Endodermal cell (in vitro differentiated cells): Measurements from ENCODE around the gene IFI27L1. TPM values are rescaled to one million over a fixed set of nuclear protein-coding genes. Genes with fewer than 3 reads are reported as not detected.

ENCODE experiments used
- DNase-seq: peaks from one replicate; pipeline ENCODE4 v3.0.0-alpha.2; 2017
- H3K27ac ChIP-seq: 2 replicates; pipeline ENCODE4 v1.5.1; 2013; ENCODE audit warnings: mild to moderate bottlenecking, low read depth, low read length, moderate library complexity
- H3K27me3 ChIP-seq: 2 replicates; pipeline ENCODE4 v1.6.1; 2013; ENCODE audit warnings: mild to moderate bottlenecking, low read length, moderate library complexity; ENCODE audit not compliant: insufficient read depth, control insufficient read depth, poor library complexity, severe bottlenecking
- H3K36me3 ChIP-seq: 2 replicates; pipeline ENCODE4 v1.7.0; 2013; ENCODE audit warnings: mild to moderate bottlenecking, low read length, moderate library complexity; ENCODE audit not compliant: control insufficient read depth, insufficient read depth
- H3K4me1 ChIP-seq: one replicate; pipeline ENCODE4 v1.7.0; 2013; ENCODE audit warnings: low read length; ENCODE audit not compliant: control insufficient read depth, insufficient read depth
- H3K4me3 ChIP-seq: 2 replicates; pipeline ENCODE4 v1.5.1; 2013; ENCODE audit warnings: mild to moderate bottlenecking, low read length, moderate library complexity
- H3K9ac ChIP-seq: 2 replicates; pipeline ENCODE4 v1.6.1; 2013; ENCODE audit warnings: mild to moderate bottlenecking, low read length, moderate library complexity; ENCODE audit not compliant: poor library complexity, severe bottlenecking; ENCODE audit errors: extremely low read depth
- H3K9me3 ChIP-seq: 2 replicates; pipeline ENCODE4 v1.6.1; 2013; ENCODE audit warnings: mild to moderate bottlenecking, low read length, moderate library complexity; ENCODE audit not compliant: control insufficient read depth
- H3K27ac Mint-ChIP-seq: 2 replicates; pipeline ENCODE4 v1.8.0; 2020; ENCODE audit warnings: mixed read lengths
- H3K27me3 Mint-ChIP-seq: 2 replicates; pipeline ENCODE4 v1.8.0; 2021; ENCODE audit warnings: mild to moderate bottlenecking, mixed read lengths; ENCODE audit not compliant: insufficient read depth
- H3K36me3 Mint-ChIP-seq: 2 replicates; pipeline ENCODE4 v1.8.0; 2020; ENCODE audit warnings: low read depth, mixed read lengths
- H3K4me1 Mint-ChIP-seq: 2 replicates; pipeline ENCODE4 v1.8.0; 2020; ENCODE audit warnings: mixed read lengths
- H3K4me3 Mint-ChIP-seq: 2 replicates; pipeline ENCODE4 v1.8.0; 2020; ENCODE audit warnings: mild to moderate bottlenecking, moderate library complexity, mixed read lengths
- H3K9me3 Mint-ChIP-seq: 2 replicates; pipeline ENCODE4 v1.8.0; 2020; ENCODE audit warnings: mild to moderate bottlenecking, mixed read lengths
- WGBS, 2 experiments: methylation state at CpG; one replicate each; pipeline versions ENCODE4 v1.1.5 to v1.1.7; 2013; ENCODE audit warnings: missing lambda C conversion rate in 2 of 2, mixed read lengths in 1 of 2; ENCODE audit not compliant: insufficient coverage in 1 of 2, insufficient read length in 1 of 2; 5-methylcytosine and 5-hydroxymethylcytosine counted together
- total RNA-seq, 2 donors: library from RNA; stranded (reverse); fragmentation: NEBNext Ultra II Directional in 1 of 2; extraction: Animal tissue kit (Norgen Biotek cat#: 25700) in 1 of 2; gene quantifications; 2 replicates in 1 of 2; 3 replicates in 1 of 2; pipeline ENCODE4 v1.2.1, GENCODE V29; 2021
- TF ChIP-seq, protein P1 (sequence below): fragments of 200-600 bp; sonication (generic); conservative IDR thresholded peaks from 2 replicates; pipeline ENCODE4 v1.5.0; 2021; ENCODE audit warnings: antibody characterized with exemption, mild to moderate bottlenecking

IFI27L1 gene
- total RNA-seq, 2 donors from 2014 or later: 40.0 to 47.2 TPM

- TF ChIP-seq, protein P1, sequence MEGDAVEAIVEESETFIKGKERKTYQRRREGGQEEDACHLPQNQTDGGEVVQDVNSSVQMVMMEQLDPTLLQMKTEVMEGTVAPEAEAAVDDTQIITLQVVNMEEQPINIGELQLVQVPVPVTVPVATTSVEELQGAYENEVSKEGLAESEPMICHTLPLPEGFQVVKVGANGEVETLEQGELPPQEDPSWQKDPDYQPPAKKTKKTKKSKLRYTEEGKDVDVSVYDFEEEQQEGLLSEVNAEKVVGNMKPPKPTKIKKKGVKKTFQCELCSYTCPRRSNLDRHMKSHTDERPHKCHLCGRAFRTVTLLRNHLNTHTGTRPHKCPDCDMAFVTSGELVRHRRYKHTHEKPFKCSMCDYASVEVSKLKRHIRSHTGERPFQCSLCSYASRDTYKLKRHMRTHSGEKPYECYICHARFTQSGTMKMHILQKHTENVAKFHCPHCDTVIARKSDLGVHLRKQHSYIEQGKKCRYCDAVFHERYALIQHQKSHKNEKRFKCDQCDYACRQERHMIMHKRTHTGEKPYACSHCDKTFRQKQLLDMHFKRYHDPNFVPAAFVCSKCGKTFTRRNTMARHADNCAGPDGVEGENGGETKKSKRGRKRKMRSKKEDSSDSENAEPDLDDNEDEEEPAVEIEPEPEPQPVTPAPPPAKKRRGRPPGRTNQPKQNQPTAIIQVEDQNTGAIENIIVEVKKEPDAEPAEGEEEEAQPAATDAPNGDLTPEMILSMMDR: no peak
- Mint-ChIP-seq H3K27me3 (peaks cover 5% of the 10 kb centered on the region), H3K27ac (no peak overlapping the region), H3K9me3 (no peaks in the 10 kb centered on the region), H3K36me3 (no peaks in the 10 kb centered on the region), H3K4me1 (no peaks in the 10 kb centered on the region), H3K4me3 (no peak overlapping the region)
- H3K27me3 ChIP-seq: no peaks in the 10 kb centered on the region
- 94 to 95% methylated on average over 3 to 5 of the region's 5 CpGs for WGBS, 2 experiments
- no peaks in the 10 kb centered on the region for H3K9me3 ChIP-seq
- no peaks in the 10 kb centered on the region for H3K36me3 ChIP-seq
- no peak overlapping the region for H3K27ac ChIP-seq
- no peak overlapping the region for H3K4me3 ChIP-seq
- DNase-seq: peak; percentile 19
- H3K4me1 ChIP-seq: no peaks in the 10 kb centered on the region
- no peak overlapping the region for H3K9ac ChIP-seq
Measured at GRCh38 chr14:94113908-94114588, 32.9 kb downstream of the IFI27L1 start.

- Histone ChIP-seq H3K4me1 (no peaks in the 10 kb centered on the region), H3K9me3 (no peaks in the 10 kb centered on the region), H3K9ac (no peak overlapping the region), H3K36me3 (no peaks in the 10 kb centered on the region), H3K27ac (no peak overlapping the region), H3K4me3 (no peak overlapping the region), H3K27me3 (no peaks in the 10 kb centered on the region)
- DNase-seq: peak; percentile 13
- Mint-ChIP-seq H3K27ac (no peak overlapping the region), H3K9me3 (no peaks in the 10 kb centered on the region), H3K4me1 (no peaks in the 10 kb centered on the region), H3K4me3 (no peak overlapping the region), H3K36me3 (no peaks in the 10 kb centered on the region), H3K27me3 (peaks cover 8% of the 10 kb centered on the region)
- TF ChIP-seq, protein P1: no peak
- WGBS, 2 experiments: 89 to 90% methylated on average over 2 to 5 of the region's 5 CpGs
Measured at GRCh38 chr14:94114589-94115057, 33.5 kb downstream of the IFI27L1 start.

GRCh38 chr14:94115058-94115591 lies 34.0 kb downstream of the IFI27L1 start:
- no peak overlapping the region for H3K9ac ChIP-seq
- Mint-ChIP-seq H3K4me1 (no peaks in the 10 kb centered on the region), H3K4me3 (no peak overlapping the region), H3K9me3 (no peaks in the 10 kb centered on the region), H3K36me3 (no peaks in the 10 kb centered on the region), H3K27me3 (peaks cover 8% of the 10 kb centered on the region), H3K27ac (no peak overlapping the region)
- H3K36me3 ChIP-seq: no peaks in the 10 kb centered on the region
- 88 to 90% methylated on average over 3 to 4 of the region's 4 CpGs for WGBS, 2 experiments
- H3K9me3 ChIP-seq: no peaks in the 10 kb centered on the region
- TF ChIP-seq, protein P1: no peak
- no peaks in the 10 kb centered on the region for H3K27me3 ChIP-seq
- peak; percentile 13 for DNase-seq
- no peak overlapping the region for H3K27ac ChIP-seq
- no peaks in the 10 kb centered on the region for H3K4me1 ChIP-seq
- no peak overlapping the region for H3K4me3 ChIP-seq
